ENCODE results near the gene MGRN1.

Gene MGRN1

GRCh38 chr16:4631444-4631843 lies 6.8 kb downstream of the MGRN1 start:
- no peak overlapping the region for H3K4me3 ChIP-seq (replicated peaks; ENCODE audit: low read depth, low read length)
- no peak for TF ChIP-seq CTCF (IDR thresholded peaks at IDR 0.05; ENCODE audit: low read length, missing control alignments)
- DNase-seq (ENCODE audit: low read depth) = no peak

- no peak for DNase-seq (ENCODE audit: low read depth)
- no peak overlapping the region for H3K4me3 ChIP-seq (replicated peaks; ENCODE audit: low read depth, low read length)
- TF ChIP-seq CTCF (IDR thresholded peaks at IDR 0.05; ENCODE audit: low read length, missing control alignments) = no peak
Measured at GRCh38 chr16:4633910-4634635, 9.4 kb downstream of the MGRN1 start.

- no peak overlapping the region for H3K4me3 ChIP-seq (replicated peaks; ENCODE audit: low read depth, low read length)
- no peak for TF ChIP-seq CTCF (IDR thresholded peaks at IDR 0.05; ENCODE audit: low read length, missing control alignments)
- DNase-seq (ENCODE audit: low read depth) = no peak
Measured at GRCh38 chr16:4634768-4635167, 10.1 kb downstream of the MGRN1 start.

GRCh38 chr16:4636196-4636595 lies 11.6 kb downstream of the MGRN1 start:
- no peak for TF ChIP-seq CTCF (IDR thresholded peaks at IDR 0.05; ENCODE audit: low read length, missing control alignments)
- H3K4me3 ChIP-seq (replicated peaks; ENCODE audit: low read depth, low read length) = no peak overlapping the region
- DNase-seq (ENCODE audit: low read depth) = no peak

- no peak overlapping the region for H3K4me3 ChIP-seq (replicated peaks; ENCODE audit: low read depth, low read length)
- no peak for TF ChIP-seq CTCF (IDR thresholded peaks at IDR 0.05; ENCODE audit: low read length, missing control alignments)
- no peak for DNase-seq (ENCODE audit: low read depth)
Measured at GRCh38 chr16:4637501-4638166, 13.0 kb downstream of the MGRN1 start.

- no peak for DNase-seq (ENCODE audit: low read depth)
- H3K4me3 ChIP-seq (replicated peaks; ENCODE audit: low read depth, low read length) = no peak overlapping the region
- no peak for TF ChIP-seq CTCF (IDR thresholded peaks at IDR 0.05; ENCODE audit: low read length, missing control alignments)
Measured at GRCh38 chr16:4639899-4640509, 15.4 kb downstream of the MGRN1 start.

All from fibroblast of pulmonary artery (primary cell).